Stimulated activated CD8-positive, alpha-beta memory T cell treated with anti-CD3 and anti-CD28 coated beads, Interleukin-7, amount 100 ng/mL, for 1 hour (primary cell): Measurements from ENCODE around the gene SLC13A4.
"Not testable (repeated sequence)": the region's sequence is repeated elsewhere in the genome, so short reads cannot be mapped to it uniquely, and the experiment has no call there.

Experiments used
- DNase-seq, 2 donors: peaks; one replicate each; pipeline ENCODE4 v3.0.0-alpha.2; 2020; ENCODE audit warnings: low read depth in 2 of 2

Gene SLC13A4, protein sequence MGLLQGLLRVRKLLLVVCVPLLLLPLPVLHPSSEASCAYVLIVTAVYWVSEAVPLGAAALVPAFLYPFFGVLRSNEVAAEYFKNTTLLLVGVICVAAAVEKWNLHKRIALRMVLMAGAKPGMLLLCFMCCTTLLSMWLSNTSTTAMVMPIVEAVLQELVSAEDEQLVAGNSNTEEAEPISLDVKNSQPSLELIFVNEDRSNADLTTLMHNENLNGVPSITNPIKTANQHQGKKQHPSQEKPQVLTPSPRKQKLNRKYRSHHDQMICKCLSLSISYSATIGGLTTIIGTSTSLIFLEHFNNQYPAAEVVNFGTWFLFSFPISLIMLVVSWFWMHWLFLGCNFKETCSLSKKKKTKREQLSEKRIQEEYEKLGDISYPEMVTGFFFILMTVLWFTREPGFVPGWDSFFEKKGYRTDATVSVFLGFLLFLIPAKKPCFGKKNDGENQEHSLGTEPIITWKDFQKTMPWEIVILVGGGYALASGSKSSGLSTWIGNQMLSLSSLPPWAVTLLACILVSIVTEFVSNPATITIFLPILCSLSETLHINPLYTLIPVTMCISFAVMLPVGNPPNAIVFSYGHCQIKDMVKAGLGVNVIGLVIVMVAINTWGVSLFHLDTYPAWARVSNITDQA

DNA sequence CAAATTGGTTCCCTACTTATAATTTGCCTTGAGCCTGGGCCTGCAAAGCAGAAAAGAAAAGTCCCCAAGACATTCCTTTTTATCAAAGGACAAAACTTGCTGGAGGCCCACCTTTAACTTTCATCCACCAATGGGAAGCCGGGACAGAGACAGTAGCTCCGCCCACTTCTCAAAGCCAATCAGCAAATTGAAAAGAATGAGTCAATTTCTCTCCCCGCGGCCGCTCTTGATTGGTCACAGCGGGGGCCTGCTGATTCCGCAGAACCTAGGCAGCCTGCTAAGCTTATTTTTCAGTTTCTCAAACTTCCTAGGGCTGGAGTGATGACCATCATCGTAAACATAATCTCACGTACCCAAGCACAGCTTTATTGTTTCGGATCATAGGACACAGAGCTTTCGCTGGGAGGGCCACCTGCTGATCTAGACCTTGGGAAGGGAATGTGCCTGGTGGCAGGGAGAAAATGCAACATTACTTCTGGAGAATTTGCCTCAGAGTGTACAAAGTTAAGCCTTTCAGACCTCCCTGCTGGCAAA is at the start of gene SLC13A4:
Gene SLC13A4 (minus strand): TSS at position 51 of the 534 bp plus-strand sequence. CDS start 690 bp downstream, outside the sequence.
- no peak for DNase-seq

DNA sequence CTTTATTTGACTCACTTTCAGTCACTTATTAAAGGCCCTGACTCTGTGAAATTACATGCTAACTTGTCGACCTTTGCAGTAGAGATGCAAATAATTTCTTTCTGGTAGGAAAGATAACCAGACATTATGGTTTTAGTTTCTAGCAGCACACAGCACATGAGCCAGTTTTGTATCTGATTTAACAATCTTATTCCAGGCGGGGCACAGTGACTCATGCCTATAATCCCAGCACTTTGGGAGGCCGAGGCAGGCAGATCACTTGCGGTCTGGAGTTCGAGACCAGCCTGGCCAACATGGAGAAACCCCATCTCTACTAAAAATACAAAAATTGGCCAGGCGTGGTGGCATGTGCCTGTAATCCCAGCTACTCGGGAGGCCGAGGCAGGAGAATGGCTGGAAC is 47.9 kb upstream of the SLC13A4 start:
- DNase-seq = not testable (repeated sequence)

DNA sequence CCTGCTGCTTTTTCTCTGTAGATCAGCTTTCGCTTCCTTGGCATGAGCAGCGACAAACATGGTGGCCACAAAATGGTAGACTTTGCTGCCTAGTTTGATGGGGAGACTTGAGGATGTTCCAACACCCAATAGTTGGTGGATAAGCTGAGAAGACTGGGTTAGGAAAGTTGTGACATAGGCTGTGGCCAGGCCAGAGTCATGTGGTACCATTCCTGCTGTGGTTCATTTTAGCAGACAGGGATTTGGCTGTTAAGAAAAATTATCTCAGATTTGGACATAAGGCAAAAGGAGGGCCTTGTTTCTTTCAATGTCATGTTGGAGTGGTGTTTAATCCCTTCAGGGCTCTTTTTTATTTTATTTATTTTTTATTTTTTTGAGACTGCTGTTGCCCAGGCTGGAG is 47.2 kb upstream of the SLC13A4 start:
- DNase-seq = no peak

DNA sequence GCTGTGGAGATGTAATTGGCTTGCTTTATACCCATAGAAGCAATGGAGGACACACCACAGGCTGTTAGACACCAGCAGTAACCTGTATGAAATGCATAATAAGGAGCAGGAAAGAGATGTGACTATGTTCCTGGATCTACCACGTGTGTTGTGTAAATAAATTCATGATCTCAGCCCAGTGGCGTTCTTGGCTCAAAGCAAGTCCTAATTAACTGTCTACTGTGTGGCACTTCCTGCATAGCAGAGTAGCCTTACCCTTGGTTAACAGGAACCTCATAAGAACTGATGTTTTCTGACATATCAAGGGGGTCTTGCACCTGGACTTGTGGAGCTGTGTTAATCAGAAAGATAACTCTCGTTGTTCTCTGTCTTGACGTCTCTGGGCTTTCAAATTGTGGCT is 46.3 kb upstream of the SLC13A4 start:
- no peak for DNase-seq

DNA sequence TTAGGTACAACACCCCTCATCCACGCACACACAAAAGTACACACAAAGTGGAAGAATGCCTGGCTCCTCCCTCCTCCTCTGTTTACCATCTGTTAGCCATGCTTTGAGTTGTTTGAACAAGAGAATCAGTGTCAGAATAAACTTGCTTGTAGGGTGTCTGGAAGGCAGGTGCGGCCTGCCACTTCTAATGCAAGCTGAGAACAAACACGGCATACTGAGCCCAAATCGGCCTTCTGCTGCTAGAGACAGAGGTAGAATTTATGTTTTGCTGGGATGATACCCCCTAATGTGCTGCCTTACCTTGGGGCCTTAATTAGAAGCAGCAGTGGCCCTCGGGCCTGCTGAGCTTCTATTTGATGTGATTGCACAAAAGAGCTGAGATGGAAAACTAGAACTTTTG is 45.5 kb upstream of the SLC13A4 start:
- no peak for DNase-seq

DNA sequence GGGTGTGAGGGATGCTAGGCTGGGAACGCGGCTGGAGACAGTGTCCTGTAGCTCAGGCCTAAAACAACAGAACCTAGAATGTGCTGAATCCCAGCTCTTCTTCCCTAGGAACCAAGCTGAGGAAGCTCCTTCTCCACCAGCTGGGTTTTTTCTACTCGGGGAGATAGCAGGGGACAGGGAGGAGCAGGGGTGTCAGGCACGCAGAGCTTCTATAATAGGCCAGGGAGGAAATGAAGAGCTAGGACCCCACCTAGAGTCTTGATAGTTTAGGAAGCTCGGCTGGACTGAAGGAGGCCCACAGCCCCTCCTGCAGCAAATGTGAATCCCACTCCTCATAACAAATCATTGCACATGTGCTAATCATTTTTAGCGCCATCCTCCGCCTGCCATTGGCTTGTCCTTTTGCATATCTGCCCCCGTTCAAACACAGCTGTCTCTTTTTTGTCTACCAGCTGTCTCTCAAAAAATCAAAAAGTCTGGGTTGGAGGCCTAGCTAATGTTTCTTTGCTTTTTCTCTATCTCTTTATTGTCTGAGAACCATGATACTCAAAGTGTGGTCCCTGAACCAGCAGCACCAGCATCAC is 44.7 kb upstream of the SLC13A4 start:
- DNase-seq = no peak

DNA sequence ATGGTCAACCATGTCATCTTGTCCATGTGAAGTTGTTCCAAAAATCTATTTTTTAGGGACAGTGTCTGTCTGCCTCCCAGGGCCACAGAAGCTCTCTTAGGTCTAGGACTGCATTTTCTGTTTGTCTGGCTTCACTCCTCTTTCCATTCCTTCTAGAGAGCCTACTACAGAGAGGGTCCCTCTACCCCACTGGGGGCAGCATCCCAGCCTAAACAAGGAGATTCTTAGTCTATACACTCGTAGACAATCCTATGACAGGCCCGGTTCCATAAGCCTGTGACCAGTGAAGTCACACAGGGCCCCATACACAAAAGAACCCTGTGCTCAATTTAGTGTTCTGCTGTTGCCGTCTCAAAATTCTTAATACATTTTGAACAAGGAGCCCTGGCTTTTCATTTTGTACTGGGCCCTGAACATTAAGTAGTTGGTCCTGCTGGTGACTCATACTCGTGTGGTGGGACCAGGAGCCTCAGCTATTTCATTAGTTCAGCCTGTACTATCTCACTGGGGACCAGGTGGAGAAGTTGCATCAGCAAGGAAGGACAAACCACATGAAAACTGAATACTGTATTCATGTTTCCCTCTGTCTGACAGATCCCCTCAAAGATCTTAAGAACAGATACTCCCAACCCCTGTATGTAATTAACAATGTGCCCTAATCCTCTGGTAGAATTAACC is 44.1 kb upstream of the SLC13A4 start:
- no peak for DNase-seq

DNA sequence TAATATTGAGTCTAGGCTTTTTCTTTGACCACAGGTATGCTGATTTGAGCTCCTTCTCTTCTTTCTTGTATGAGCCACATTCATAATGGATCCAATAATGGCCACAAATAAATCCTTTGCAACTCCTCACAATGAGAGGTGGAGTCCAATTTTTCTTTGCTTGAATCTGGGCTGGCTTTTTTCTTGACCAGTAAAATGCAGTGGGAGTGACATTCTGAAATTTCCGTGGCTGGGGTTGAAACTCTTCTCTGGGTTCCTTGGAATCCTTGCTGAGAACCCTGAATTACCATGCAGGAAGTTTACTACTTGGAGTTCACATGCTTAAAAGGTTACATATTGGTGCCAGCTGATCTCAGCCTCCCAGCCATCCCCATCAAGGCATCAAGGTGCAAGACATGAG is 43.1 kb upstream of the SLC13A4 start:
- DNase-seq = no peak

DNA sequence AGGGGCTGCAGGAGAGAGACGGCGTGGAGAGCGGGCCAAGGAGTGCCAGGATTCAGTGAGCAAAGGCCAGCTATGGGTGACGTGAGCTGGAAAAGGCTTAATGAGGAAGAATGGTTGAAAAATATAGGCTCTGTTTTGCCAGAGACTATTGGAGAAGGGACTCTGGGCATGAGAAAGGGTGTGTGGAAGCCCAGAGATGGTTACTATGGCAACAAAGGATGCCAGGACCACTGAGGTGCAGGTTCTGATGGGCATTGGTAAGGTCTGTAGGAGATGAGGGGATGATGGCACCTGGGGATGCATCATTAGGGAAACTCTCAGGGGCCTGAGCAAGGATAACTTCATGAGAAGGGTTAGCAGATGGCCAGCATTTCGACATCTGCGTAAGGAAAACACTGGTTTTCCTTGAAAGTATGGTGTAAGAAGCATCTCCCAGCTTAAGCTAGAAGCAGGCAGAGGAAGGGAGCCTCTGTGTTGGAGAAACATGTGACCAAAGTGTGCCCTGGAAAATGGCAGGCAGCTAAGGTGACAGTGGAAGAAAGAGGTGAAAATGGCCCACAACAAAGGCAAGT is 42.2 kb upstream of the SLC13A4 start:
- DNase-seq = no peak

DNA sequence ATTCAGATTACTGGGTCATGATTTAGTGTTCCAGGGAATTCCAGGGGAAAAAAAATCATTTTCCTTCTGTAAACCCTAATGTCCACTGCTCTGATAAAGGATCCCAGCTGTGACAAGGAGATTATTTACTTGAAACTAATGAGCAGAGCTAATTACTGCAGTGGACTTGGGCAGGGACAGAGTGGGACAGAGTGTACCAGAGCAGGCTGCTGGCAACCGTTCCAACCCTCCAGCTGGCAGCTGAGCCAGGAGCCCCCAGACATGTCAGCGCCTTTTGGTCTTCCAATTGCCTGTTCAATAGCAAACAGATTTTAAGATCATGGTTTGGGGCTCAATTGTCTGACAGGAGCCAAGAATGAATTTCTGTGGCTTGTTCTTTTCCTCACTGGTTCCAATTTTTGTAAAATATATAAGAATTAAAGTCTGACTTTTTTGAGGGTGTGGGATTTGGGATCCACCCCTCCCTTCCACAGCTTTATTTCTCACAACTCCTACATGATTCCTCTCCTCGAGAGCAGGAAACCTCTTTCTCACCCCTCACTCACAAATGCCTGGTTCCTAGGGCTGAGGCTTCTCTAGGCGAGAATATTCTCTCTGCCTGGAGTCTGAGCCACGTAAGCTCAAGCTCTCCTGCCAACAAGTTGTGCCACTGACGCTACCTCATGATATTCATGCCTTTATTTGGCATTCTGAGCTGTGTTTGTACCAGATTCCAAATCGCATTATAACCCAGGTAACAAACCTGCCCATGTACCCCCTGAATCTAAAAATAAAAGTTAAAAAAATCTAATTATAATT is 41.2 kb upstream of the SLC13A4 start:
- DNase-seq = no peak

DNA sequence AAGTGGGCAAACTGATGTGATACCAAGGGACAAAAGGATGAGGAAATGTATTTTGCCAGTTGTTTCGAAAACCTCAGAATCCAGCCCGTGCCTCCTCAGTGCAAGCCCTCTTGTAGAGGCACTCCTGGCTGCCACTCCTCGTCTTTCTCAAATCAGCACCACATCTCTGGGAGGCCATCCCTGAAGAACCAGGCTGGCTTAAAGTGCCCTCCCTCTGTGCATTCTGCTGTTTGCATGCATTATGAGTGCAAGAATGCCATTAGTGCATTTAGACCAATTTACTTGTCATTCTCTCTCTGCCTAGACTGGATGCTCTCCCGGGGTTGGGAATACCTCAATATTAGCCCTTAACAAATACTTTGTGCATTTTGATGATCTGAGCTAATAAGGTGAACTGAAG is 40.5 kb upstream of the SLC13A4 start:
- DNase-seq = no peak

DNA sequence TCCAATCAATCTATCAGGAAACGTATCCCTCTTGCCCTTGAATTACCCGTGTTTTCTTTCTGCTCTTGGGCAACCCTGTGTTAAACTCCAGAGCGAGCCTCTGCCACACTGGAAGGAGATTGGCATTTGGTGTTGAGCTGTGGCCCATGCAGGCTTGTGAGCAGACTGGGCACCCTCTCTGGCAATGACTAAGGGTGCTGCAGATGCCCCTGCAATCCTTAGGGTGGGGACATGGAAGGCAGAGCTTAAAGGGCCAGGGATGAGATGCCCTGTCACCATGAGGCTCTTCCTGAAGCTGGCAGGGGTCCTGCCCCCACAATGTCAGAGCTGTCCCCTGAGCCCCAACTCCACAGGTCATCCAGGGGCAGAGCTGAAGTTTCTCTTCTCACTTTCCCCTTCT is 40.1 kb upstream of the SLC13A4 start:
- no peak for DNase-seq

DNA sequence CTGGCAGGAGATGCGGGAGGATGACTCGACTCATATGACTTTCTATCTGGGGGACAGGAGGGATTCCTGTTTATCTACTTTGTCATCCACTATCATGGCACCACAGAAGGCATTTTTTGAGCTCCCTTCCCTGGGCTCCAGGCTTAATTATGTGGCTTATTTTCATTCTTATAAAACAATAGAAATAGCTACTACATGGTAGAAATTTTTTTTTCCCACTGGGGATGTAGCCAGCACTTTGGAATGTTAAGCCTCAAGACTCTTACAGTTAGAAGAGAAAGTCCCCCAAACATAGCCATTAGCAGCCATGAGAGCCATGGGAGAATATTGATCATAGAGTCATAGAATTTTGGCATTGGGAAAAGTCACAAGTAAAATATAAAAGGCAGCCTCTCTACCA is 35.3 kb upstream of the SLC13A4 start:
- no peak for DNase-seq

DNA sequence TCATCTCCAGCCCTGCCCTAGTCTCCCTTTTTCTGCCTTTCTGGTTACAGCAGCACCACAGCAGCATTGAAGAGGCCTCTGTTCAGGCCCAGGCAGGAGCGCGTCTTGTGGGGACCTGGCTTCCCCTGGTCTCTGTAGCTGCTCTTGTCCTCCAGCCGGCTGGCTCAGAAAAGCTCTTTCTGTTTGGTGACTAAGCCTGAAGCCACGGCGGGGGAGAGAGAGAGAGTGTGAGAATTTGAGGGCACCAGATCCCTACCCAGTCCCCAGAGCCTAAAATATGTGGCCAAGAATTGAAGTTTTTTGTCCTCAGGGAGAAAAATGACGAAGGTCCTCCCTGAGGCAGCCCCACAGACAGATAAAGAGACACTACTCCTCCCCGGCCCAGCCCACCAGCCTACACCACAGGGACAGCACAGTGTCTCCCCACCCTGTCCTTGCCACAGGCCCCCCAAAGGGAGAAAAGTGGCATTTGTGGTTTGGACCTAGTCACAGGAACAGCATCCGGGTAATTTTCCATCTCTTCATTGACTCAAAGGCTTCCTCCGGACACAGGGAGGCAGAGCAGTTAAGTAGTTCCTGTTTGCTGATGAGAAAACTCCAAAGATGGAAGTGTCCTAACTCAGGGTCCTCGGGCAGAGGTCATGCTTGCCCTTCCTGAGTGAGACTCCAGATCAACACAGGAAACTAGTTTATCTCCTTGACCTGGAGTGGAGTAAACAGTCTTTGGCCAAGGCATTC is 33.9 kb upstream of the SLC13A4 start:
- no peak for DNase-seq

DNA sequence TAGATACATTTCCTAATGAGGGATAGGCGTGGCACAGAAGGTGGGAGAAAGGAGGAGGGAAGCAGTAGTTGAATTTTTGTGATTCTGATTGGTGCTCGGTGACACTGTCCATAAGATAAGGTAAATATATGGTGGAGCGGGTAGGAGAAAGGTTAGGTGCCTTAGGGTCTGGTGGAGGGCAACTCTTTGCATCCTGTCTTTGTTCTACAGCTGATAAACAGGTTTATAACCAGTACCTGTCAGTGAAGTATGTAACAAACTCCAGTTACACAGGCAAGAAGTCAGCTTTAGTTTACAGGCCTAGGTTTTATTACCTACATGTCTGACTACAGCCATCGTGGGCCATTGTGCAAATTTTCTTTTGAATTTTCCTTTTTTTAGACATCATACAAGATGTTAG is 31.5 kb upstream of the SLC13A4 start:
- no peak for DNase-seq

DNA sequence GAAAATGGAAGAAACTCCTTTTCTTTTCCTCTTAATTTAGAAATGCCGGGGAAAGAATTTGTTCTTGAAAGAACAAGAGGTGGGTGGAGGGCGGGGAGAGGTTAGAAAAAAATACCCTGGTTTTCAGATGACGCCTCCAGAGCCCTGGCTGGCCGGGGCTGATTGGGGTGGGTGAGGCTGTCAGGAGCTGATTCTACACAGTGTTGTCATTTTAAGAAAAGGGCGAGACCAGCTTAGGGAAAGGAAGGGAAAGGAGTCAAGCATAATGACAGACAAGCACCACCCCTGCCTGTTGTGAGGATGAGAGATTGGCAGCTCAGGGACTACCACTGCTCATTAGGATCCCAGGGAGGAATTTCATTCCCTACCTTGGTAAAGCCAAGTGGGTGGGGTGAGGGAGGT is 30.5 kb upstream of the SLC13A4 start:
- no peak for DNase-seq

DNA sequence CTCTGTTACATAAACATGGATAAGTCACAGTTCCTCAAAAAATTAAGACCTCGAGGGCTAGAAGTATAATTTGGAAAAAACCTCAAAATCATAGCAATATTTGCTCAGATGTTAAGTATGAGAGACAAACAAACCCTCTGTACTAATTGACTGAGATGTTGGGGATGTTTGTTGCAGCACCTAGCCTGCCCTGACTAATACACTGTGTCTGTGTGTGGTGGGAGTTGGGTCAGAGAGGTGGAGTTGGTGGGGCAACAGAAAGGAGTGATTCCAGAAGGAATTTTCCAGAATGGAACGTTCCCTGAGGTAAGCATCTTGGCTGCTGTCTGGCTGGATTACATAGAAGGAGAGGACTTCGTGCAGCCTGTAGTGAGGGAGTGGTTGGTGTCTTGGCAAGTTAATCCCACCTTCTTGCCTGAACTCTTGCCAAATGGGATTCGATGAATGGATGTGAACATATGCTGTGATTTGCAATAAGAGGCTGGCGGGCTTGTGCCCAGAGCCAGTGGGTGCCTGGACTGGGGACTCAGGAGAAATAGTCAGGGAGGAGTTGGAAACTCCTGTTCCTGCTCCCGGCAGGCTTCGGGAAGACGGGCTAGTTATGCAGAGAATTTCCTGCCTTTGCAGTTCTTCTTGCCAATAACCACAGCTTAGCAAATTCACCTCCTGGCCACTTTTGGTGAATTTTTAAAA is 29.9 kb upstream of the SLC13A4 start:
- DNase-seq = no peak

DNA sequence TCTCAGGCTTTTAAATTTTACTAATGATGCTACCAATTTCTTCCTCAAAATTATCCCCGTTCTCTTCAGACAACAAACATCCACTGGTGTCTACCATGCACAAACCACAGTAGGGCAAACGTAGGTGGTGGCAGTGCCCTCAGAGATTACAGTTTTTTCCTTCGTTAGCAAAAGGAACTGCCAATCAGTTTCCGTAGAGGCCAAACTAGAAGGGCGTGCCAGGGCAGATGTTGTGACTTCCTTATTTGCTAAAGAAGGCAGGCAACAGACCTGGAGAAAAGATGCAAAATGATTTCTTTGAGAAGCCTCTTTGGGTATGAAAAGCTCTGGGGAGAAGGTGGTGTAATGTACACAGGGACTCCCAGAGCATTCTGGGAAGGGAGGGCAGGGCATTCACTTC is 28.2 kb upstream of the SLC13A4 start:
- DNase-seq = no peak

DNA sequence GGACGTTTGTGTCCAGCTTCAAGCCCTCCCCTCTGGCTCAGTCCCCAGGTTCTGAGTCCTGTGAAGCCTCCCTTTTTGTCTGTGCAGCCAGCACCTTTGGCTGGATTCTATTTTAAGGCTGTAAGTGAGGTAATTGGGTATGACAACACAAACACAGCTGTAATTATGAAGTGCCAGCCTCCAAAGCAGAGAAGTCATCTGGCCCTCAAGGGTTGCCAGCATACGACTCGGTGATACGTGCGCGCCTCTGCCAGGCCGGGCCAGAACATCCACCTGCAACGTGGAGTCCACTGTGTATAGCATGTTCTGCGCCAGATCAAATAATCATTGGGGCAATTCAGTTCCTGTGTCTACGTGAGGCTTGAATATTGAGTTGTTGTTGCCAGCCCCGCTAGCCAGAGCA is 27.4 kb upstream of the SLC13A4 start:
- DNase-seq = no peak
